ENCODE data around the gene TROAP. TPM values are rescaled to one million over a fixed set of nuclear protein-coding genes. Genes with fewer than 3 reads are reported as not detected.

The TROAP gene
- total RNA-seq, 1 donor from 2014 or later: 40.0 TPM

DNA sequence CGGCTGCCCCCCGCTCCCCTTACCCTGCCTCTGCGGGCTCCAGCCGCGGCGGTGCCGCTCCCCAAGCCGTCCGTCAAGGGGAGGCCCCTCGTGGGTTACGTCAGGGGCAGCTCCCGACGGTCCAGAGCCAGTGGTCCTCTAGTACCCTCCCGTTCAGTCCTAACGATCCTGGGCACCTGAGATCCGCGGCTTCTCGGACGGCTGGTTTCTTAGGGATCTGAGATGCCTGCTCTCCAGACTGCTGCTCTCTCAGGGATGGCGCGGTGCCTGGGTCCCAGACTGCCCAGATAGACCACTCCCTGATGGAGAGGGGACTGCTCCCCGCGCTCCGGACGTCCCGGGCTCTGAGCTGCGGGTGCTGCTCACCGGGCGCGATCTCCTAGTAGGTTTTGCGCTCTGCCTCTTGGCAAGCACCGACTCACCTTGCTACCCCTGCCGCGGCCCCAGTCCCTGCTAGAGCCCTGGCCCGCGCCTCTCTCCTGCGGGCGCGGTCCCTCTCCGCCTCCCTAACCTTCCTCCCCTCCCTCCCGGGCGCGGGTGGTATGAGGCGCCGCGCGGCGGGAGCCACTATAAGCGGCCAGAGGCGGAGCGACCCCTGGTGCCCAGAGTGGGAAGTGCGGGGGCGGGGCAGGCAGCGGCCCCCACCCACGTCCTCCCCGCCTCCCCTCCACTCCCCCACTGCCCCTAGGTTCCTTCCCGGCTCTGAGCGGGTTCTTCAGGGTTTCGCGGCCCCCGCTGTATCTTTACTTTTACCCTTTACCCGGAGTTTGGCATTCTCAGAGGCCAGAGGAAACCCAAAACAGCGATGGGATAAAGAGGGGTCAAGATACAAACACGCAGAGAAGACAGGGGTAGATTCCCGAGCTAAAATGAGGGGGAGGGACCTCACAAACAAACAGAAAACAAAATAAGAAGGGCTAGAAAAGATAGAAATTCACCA, 13.9 kb downstream of the TROAP start, which contains the start of gene C1QL4:
C1QL4 (minus strand) TSS at position 544 of the 940 bp plus-strand sequence. CDS start 711 bp downstream, outside the sequence.
- H3K27ac ChIP-seq: no peak within 1 kb of the TSS
- H3K9me3 Mint-ChIP-seq: peaks cover 6% of the 10 kb centered on the region
- no peak within 1 kb of the TSS for H3K9ac ChIP-seq
- H2AFZ ChIP-seq (replicated peaks): peak within 1 kb of the TSS; percentile 58
- no peaks in the 10 kb centered on the region for H3K79me2 ChIP-seq (ENCODE audit: low read depth)
- H3K4me2 ChIP-seq: peak within 1 kb of the TSS; percentile 86
- peaks cover 4% of the 10 kb centered on the region for H4K20me1 ChIP-seq (ENCODE audit: low read depth)
- H3K4me3 ChIP-seq: peak within 1 kb of the TSS; percentile 40
- H3K27me3 ChIP-seq: peaks cover 100% of the 10 kb centered on the region
- no peaks in the 10 kb centered on the region for H3K9me3 ChIP-seq (ENCODE audit: low read depth)
- peaks cover 72% of the 10 kb centered on the region for H3K27me3 Mint-ChIP-seq (ENCODE audit: insufficient read depth, low read depth)
- peaks cover 44% of the 10 kb centered on the region for H3K4me1 Mint-ChIP-seq
- peak within 1 kb of the TSS; percentile 80 for H3K4me3 Mint-ChIP-seq
- no peaks in the 10 kb centered on the region for H3K36me3 ChIP-seq
- peak; percentile 92 for TF ChIP-seq EZH2phosphoT487 (IDR thresholded peaks at IDR 0.05)
- TF ChIP-seq, protein P1, sequence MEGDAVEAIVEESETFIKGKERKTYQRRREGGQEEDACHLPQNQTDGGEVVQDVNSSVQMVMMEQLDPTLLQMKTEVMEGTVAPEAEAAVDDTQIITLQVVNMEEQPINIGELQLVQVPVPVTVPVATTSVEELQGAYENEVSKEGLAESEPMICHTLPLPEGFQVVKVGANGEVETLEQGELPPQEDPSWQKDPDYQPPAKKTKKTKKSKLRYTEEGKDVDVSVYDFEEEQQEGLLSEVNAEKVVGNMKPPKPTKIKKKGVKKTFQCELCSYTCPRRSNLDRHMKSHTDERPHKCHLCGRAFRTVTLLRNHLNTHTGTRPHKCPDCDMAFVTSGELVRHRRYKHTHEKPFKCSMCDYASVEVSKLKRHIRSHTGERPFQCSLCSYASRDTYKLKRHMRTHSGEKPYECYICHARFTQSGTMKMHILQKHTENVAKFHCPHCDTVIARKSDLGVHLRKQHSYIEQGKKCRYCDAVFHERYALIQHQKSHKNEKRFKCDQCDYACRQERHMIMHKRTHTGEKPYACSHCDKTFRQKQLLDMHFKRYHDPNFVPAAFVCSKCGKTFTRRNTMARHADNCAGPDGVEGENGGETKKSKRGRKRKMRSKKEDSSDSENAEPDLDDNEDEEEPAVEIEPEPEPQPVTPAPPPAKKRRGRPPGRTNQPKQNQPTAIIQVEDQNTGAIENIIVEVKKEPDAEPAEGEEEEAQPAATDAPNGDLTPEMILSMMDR (IDR thresholded peaks at IDR 0.05): peak; percentile 98
- TF ChIP-seq EZH2 (IDR thresholded peaks at IDR 0.05): peak; percentile 94
- peaks cover 44% of the 10 kb centered on the region for H3F3A ChIP-seq (ENCODE audit: low read depth)
- peaks cover 30% of the 10 kb centered on the region for H3K4me1 ChIP-seq
- peak; percentile 94 for DNase-seq (ENCODE audit: low spot score)
- H3K36me3 Mint-ChIP-seq: peaks cover 5% of the 10 kb centered on the region
- no peak within 1 kb of the TSS for H3K27ac Mint-ChIP-seq

- Mint-ChIP-seq H3K4me3 (peak overlapping the region; percentile 41), H3K27ac (no peak overlapping the region), H3K36me3 (peaks cover 3% of the 10 kb centered on the region), H3K9me3 (peaks cover 8% of the 10 kb centered on the region), H3K4me1 (peaks cover 53% of the 10 kb centered on the region), H3K27me3 (ENCODE audit: insufficient read depth, low read depth) (peaks cover 82% of the 10 kb centered on the region)
- DNase-seq (ENCODE audit: low spot score): no peak
- Histone ChIP-seq H3K9ac (no peak overlapping the region), H3K27ac (no peak overlapping the region), H3K4me3 (no peak overlapping the region), H3K4me2 (no peak overlapping the region), H3K9me3 (ENCODE audit: low read depth) (no peaks in the 10 kb centered on the region), H3K36me3 (no peaks in the 10 kb centered on the region), H3K79me2 (ENCODE audit: low read depth) (no peaks in the 10 kb centered on the region), H2AFZ (replicated peaks) (no peak overlapping the region), H3F3A (ENCODE audit: low read depth) (peaks cover 47% of the 10 kb centered on the region), H4K20me1 (ENCODE audit: low read depth) (peaks cover 13% of the 10 kb centered on the region), H3K4me1 (peaks cover 39% of the 10 kb centered on the region), H3K27me3 (peaks cover 100% of the 10 kb centered on the region)
- TF ChIP-seq, protein P1 (IDR thresholded peaks at IDR 0.05): no peak
- no peak for TF ChIP-seq EZH2phosphoT487 (IDR thresholded peaks at IDR 0.05)
- TF ChIP-seq EZH2 (IDR thresholded peaks at IDR 0.05): no peak
Observed at GRCh38 chr12:49338830-49339463, 15.9 kb downstream of the TROAP start.

DNA sequence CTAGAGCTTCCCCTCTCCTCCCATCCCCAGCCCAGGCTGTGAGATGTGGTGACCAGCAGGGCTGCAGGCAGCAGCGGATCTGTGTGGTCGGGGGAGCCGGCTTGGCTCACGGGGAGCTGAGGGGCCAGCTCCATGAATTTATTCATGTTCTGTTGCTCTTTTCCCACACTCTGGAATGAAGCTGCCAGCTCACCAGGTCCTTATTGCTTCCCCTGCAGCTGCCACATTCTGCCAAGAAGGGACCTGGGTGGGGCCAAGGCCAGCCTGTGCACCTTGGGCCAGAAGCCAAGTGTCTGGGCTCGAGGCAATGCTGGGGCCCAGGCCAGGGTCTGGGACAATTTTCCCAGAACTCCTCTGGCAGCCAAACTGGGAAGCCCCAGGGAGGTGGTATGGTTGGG, 16.4 kb downstream of the TROAP start:
- Mint-ChIP-seq H3K4me3 (peak overlapping the region; percentile 6), H3K36me3 (peaks cover 3% of the 10 kb centered on the region), H3K27ac (no peak overlapping the region), H3K9me3 (peaks cover 7% of the 10 kb centered on the region), H3K27me3 (ENCODE audit: insufficient read depth, low read depth) (peaks cover 84% of the 10 kb centered on the region), H3K4me1 (peaks cover 56% of the 10 kb centered on the region)
- peaks cover 100% of the 10 kb centered on the region for H3K27me3 ChIP-seq
- no peak overlapping the region for H3K9ac ChIP-seq
- H3K4me2 ChIP-seq: no peak overlapping the region
- no peaks in the 10 kb centered on the region for H3K36me3 ChIP-seq
- H3K4me1 ChIP-seq: peaks cover 39% of the 10 kb centered on the region
- no peak overlapping the region for H3K4me3 ChIP-seq
- peak; percentile 45 for DNase-seq (ENCODE audit: low spot score)
- H3K27ac ChIP-seq: no peak overlapping the region
- H3F3A ChIP-seq (ENCODE audit: low read depth): peaks cover 52% of the 10 kb centered on the region
- H2AFZ ChIP-seq (replicated peaks): no peak overlapping the region
- peaks cover 16% of the 10 kb centered on the region for H4K20me1 ChIP-seq (ENCODE audit: low read depth)
- no peaks in the 10 kb centered on the region for H3K79me2 ChIP-seq (ENCODE audit: low read depth)
- no peaks in the 10 kb centered on the region for H3K9me3 ChIP-seq (ENCODE audit: low read depth)
- TF ChIP-seq EZH2phosphoT487 (IDR thresholded peaks at IDR 0.05) (no peak), EZH2 (IDR thresholded peaks at IDR 0.05) (no peak)
- TF ChIP-seq, protein P1 (IDR thresholded peaks at IDR 0.05): no peak

Measured in neural progenitor cell (in vitro differentiated cells).